MCF 10A (cell line): Measurements from ENCODE around the gene CRK. TPM values are rescaled to one million over a fixed set of nuclear protein-coding genes. Genes with fewer than 3 reads are reported as not detected.
A peak's percentile ranks its signal among the peaks of the same experiment; 100 is the strongest.

Experiments used
- BruUV-seq: library from RNA; stranded (reverse); fragments of 400-500 nt; replicated peaks from 2 replicates; lab custom pipeline; 2021; lab: Mats Ljungman, UMichigan
- CTCF ChIA-PET: fragments of 300-600 bp; sonication (Branson Sonifier 250); formaldehyde crosslinking; extraction: SDS; loops from one replicate; lab custom pipeline; 2021; ENCODE audit warnings: antibody characterized with exemption, inconsistent platforms; lab: Yijun Ruan, JAX
- POLR2A ChIA-PET: fragments of 300-600, 350-650 bp; sonication (Branson Sonifier 250); formaldehyde crosslinking; extraction: SDS; loops from one replicate; lab custom pipeline; 2020; ENCODE audit warnings: antibody characterized with exemption, inconsistent platforms; lab: Yijun Ruan, JAX
- DNase-seq: peaks from one replicate; pipeline ENCODE4 v3.0.0-alpha.2; 2018; ENCODE audit not compliant: unreplicated experiment
- H3K27ac Mint-ChIP-seq: one replicate; pipeline ENCODE4 v1.8.0; 2022; ENCODE audit warnings: mild to moderate bottlenecking, low read depth, mixed read lengths; ENCODE audit not compliant: unreplicated experiment
- H3K27me3 Mint-ChIP-seq: one replicate; pipeline ENCODE4 v1.8.0; 2022; ENCODE audit warnings: mixed read lengths; ENCODE audit not compliant: insufficient read depth, unreplicated experiment
- H3K36me3 Mint-ChIP-seq: one replicate; pipeline ENCODE4 v1.8.0; 2022; ENCODE audit warnings: mild to moderate bottlenecking, moderate library complexity, mixed read lengths; ENCODE audit not compliant: insufficient read depth, unreplicated experiment
- H3K4me1 Mint-ChIP-seq: one replicate; pipeline ENCODE4 v1.8.0; 2022; ENCODE audit warnings: mixed read lengths; ENCODE audit not compliant: insufficient read depth, unreplicated experiment
- H3K4me3 Mint-ChIP-seq: one replicate; pipeline ENCODE4 v1.8.0; 2022; ENCODE audit warnings: mild to moderate bottlenecking, moderate library complexity, mixed read lengths; ENCODE audit not compliant: unreplicated experiment
- H3K9me3 Mint-ChIP-seq: one replicate; pipeline ENCODE4 v1.8.0; 2022; ENCODE audit warnings: mixed read lengths; ENCODE audit not compliant: unreplicated experiment
- intact Hi-C: fragments of 100-400 bp; cut with micrococcal nuclease; formaldehyde crosslinking; loops from 2 replicates; pipeline ENCODE4 v1.14.1; 2022
- total RNA-seq: library from RNA; stranded (reverse); gene quantifications from 2 replicates; pipeline ENCODE4 v1.2.3, GENCODE V29; 2022
- TF ChIP-seq, protein P1 (sequence below): fragments of 200-600 bp; IDR thresholded peaks from one replicate; pipeline ENCODE4 v1.8.0; 2022; ENCODE audit warnings: antibody characterized with exemption, mild to moderate bottlenecking; ENCODE audit not compliant: unreplicated experiment

The CRK gene
- total RNA-seq, 1 experiment from 2014 or later = 70.6 TPM

DNA sequence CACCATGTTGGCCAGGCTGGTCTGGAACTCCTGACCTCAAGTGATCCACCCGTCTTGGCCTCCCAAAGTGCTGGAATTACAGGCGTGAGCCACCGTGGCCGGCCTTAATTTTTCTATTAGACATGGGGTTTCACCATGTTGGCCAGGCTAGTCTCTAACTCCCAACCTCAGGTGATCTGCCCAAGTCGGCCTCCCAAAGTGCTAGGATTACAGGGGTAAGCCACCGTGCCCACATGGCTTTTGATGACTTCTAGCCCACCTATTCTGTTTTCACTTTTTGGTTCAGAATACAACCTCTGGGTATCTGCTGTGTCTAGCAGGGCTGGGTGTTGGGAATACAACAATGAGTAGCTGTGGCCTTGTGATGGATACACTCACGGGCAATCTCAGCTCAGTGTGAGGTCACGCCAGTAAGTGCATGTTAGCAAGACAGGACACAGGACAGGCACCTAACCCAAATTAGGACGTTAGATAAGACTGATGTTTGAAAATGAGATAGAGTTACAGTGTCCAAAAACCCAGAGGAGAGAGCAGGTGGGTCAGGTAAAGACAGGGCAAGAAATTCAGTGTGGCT is 41.9 kb downstream of the CRK start:
- no peak overlapping the region for H3K4me3 Mint-ChIP-seq
- peaks cover 34% of the 10 kb centered on the region for H3K36me3 Mint-ChIP-seq
- DNase-seq = no peak
- intact Hi-C loops = no loop called here
- TF ChIP-seq, protein P1, sequence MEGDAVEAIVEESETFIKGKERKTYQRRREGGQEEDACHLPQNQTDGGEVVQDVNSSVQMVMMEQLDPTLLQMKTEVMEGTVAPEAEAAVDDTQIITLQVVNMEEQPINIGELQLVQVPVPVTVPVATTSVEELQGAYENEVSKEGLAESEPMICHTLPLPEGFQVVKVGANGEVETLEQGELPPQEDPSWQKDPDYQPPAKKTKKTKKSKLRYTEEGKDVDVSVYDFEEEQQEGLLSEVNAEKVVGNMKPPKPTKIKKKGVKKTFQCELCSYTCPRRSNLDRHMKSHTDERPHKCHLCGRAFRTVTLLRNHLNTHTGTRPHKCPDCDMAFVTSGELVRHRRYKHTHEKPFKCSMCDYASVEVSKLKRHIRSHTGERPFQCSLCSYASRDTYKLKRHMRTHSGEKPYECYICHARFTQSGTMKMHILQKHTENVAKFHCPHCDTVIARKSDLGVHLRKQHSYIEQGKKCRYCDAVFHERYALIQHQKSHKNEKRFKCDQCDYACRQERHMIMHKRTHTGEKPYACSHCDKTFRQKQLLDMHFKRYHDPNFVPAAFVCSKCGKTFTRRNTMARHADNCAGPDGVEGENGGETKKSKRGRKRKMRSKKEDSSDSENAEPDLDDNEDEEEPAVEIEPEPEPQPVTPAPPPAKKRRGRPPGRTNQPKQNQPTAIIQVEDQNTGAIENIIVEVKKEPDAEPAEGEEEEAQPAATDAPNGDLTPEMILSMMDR = no peak
- POLR2A ChIA-PET = interaction anchor here (0.9 to 3.5 kb wide), 4 partner anchors 9 to 103 kb away, joined by 4 to 13 read pairs (median 10); partner anchors contain the start of genes INPP5K and YWHAE
- peaks cover 9% of the 10 kb centered on the region for H3K4me1 Mint-ChIP-seq
- CTCF ChIA-PET = interaction anchor here (1.0 to 1.2 kb wide), 2 partner anchors 14 to 49 kb away, joined by 3 to 4 read pairs; partner anchors contain the start of gene YWHAE
- peaks cover 6% of the 10 kb centered on the region for H3K9me3 Mint-ChIP-seq
- BruUV-seq = TSS peak; percentile 7
- no peaks in the 10 kb centered on the region for H3K27me3 Mint-ChIP-seq
- H3K27ac Mint-ChIP-seq = no peak overlapping the region

DNA sequence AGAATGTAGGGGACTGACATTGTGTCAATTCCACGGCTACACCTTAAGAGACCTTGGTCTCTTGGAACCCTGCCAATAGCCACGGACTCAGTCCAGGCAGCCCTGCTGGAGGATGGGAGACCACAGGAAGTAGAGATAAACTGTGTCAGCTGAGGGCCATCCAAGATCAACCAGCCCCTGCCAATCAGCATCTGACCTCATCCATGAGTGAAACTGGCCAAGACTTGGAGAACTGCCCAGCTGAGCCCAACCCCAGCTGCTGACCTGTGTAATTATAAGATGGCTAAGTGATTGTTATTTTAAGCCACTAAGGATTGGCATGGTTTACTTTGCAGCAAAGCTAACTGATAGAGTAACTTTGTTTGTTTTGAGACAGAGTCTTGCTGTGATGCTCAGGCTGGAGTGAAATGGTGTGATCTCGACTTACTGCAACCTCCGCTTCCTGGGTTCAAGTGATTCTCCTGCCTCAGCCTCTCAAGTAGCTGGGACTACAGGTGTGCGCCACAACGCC is 42.7 kb downstream of the CRK start:
- Mint-ChIP-seq H3K4me3 (no peak overlapping the region), H3K9me3 (peaks cover 6% of the 10 kb centered on the region), H3K4me1 (peaks cover 9% of the 10 kb centered on the region), H3K27me3 (no peaks in the 10 kb centered on the region), H3K36me3 (peaks cover 26% of the 10 kb centered on the region), H3K27ac (no peak overlapping the region)
- CTCF ChIA-PET = interaction anchor here (1.1 kb wide), 1 partner anchor 48 kb away, joined by 4 read pairs; no protein-coding TSS in a partner anchor
- peak; percentile 93 for DNase-seq
- POLR2A ChIA-PET = interaction anchor here (0.9 to 3.5 kb wide), 5 partner anchors 10 to 103 kb away, joined by 3 to 13 read pairs (median 7); partner anchors contain the start of genes INPP5K and YWHAE
- intact Hi-C loops = no loop called here
- BruUV-seq = no TSS peak
- TF ChIP-seq, protein P1 = no peak

DNA sequence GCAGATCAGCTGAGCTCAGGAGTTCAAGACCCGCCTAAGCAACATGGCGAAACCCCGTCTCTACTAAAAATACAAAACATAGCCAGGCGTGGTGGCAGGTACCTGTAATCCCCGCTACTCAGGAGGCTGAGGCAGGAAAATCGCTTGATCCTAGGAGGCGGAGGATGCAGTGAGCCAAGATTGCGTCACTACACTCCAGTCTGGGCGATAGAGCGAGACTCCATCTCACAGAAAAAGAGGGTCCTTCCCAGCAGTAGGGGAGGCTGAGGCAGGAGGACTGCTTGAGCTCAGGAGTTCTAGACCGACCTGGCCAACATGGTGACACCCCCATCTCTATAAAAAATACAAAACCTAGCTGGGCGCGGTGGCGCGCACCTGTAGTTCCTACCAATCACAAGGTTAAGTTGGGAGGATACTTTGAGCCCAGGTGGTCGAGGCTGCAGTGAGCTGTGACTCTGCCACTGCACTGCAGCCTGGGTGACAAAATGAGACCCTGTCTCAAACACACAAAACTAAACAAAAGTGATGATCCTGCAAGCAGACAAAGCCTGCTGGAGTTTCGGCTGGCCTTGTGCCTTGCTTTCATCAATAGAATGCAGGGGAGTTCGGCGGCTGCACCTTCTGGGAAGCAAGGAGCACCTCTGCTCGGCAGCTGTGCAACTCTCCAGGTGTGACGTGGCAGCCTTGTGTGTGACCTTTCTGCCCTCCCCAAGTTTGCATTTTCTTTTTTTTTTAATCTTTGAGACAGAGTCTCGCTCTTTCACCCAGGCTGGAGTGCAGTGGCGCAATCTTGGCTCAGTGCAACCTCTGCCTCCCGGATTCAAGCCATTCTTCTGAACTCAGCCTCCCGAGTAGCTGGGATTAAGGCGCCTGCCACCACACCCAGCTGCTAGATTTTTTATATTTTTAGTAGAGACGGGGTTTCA is 43.6 kb downstream of the CRK start:
- peaks cover 19% of the 10 kb centered on the region for H3K36me3 Mint-ChIP-seq
- peaks cover 9% of the 10 kb centered on the region for H3K4me1 Mint-ChIP-seq
- H3K27ac Mint-ChIP-seq = no peak overlapping the region
- TF ChIP-seq, protein P1 = no peak
- ChIA-PET CTCF (interaction anchor here (1.1 kb wide), 1 partner anchor 47 kb away, joined by 4 read pairs; no protein-coding TSS in a partner anchor), POLR2A (interaction anchor here (1.1 to 3.5 kb wide), 4 partner anchors 11 to 33 kb away, joined by 3 to 13 read pairs (median 10); partner anchors contain the start of gene YWHAE)
- no peak overlapping the region for H3K4me3 Mint-ChIP-seq
- DNase-seq = peak; percentile 53
- intact Hi-C loops = no loop called here
- H3K9me3 Mint-ChIP-seq = peaks cover 6% of the 10 kb centered on the region
- BruUV-seq = no TSS peak
- no peaks in the 10 kb centered on the region for H3K27me3 Mint-ChIP-seq
